Measurements from ENCODE around the gene IGSF11. TPM values are rescaled to one million over a fixed set of nuclear protein-coding genes. Genes with fewer than 3 reads are reported as not detected.

The IGSF11 gene
- total and polyA plus RNA-seq, 12 donors: 0.29 to 6.1 (median 1.2) TPM

DNA sequence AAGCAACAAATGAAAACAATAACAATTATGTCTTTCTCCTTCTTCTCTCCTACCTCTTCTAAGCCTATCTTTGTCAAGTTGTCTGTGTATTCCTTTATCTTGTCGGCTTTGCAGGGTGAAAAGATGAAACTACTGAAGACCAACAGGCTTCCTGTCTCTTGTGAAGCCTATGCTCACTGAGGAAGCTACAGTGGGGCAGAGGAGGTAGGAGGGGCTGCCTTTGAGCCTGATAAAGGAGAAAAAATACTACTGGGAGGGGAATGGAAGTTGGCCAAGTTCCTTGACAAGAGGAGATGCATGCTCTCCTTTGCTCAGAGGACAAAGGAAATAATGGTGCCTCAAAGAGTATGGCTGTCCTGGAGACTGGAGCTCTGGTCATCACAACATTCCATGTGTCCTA lies 92.0 kb downstream of the IGSF11 start:
- DNase-seq (no peak), ATAC-seq (no peak)
- peaks cover 0 to 17% (median 0%) of the 10 kb centered on the region in 11 donors for H3K9me3 ChIP-seq
- intact Hi-C loops (cut with DNase I): loop anchor here in 1 of 10 donors (5.0 to 10.0 kb wide), 2 partner anchors 50 to 92 kb away; partner anchors contain the start of gene IGSF11
- no peaks in the 10 kb centered on the region for H3K36me3 ChIP-seq
- H3K27me3 ChIP-seq: no peaks in the 10 kb centered on the region
- TF ChIP-seq, protein P1, sequence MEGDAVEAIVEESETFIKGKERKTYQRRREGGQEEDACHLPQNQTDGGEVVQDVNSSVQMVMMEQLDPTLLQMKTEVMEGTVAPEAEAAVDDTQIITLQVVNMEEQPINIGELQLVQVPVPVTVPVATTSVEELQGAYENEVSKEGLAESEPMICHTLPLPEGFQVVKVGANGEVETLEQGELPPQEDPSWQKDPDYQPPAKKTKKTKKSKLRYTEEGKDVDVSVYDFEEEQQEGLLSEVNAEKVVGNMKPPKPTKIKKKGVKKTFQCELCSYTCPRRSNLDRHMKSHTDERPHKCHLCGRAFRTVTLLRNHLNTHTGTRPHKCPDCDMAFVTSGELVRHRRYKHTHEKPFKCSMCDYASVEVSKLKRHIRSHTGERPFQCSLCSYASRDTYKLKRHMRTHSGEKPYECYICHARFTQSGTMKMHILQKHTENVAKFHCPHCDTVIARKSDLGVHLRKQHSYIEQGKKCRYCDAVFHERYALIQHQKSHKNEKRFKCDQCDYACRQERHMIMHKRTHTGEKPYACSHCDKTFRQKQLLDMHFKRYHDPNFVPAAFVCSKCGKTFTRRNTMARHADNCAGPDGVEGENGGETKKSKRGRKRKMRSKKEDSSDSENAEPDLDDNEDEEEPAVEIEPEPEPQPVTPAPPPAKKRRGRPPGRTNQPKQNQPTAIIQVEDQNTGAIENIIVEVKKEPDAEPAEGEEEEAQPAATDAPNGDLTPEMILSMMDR (IDR thresholded peaks at IDR 0.05): no peak
- H3K4me3 ChIP-seq: no peak overlapping the region
- 48 to 54% methylated on average over 1 of the region's 1 CpG for WGBS, 2 donors
- H3K4me1 ChIP-seq: peaks cover 0 to 10% (median 0%) of the 10 kb centered on the region in 9 donors
- H3K27ac ChIP-seq: no peak overlapping the region

DNA sequence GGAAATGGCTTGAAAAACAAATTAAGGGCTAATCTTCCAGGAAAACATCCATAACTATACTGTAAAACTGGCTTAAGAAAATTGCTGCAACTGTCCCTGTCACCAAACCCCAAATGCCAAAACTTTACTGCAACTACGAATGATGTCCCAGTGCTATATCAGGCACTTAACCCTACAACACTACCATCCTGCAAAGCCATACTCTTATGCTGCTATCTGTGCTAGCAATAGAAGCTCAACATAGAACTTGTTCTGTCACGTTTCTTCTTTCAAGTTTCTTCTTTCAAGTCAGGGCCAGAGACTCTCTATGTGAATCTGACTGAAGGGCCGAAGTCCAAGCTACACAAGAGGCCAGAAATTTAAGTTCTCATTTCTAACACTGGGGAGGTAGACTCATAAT lies 92.5 kb downstream of the IGSF11 start:
- H3K4me3 ChIP-seq: no peak overlapping the region
- no peak for ATAC-seq
- TF ChIP-seq, protein P1 (IDR thresholded peaks at IDR 0.05): no peak
- no peak for DNase-seq
- peaks cover 0 to 17% (median 0%) of the 10 kb centered on the region in 11 donors for H3K9me3 ChIP-seq
- intact Hi-C loops (cut with DNase I): loop anchor here in 1 of 10 donors (5.0 to 10.0 kb wide), 2 partner anchors 50 to 93 kb away; partner anchors contain the start of gene IGSF11
- peaks cover 0 to 10% (median 0%) of the 10 kb centered on the region in 9 donors for H3K4me1 ChIP-seq
- H3K27me3 ChIP-seq: no peaks in the 10 kb centered on the region
- WGBS, 2 donors: 45 to 60% methylated on average over 3 of the region's 3 CpGs
- H3K27ac ChIP-seq: no peak overlapping the region
- H3K36me3 ChIP-seq: no peaks in the 10 kb centered on the region

GRCh38 chr3:118941236-118941635 lies 93.4 kb downstream of the IGSF11 start:
- Histone ChIP-seq H3K27ac (no peak overlapping the region), H3K36me3 (no peaks in the 10 kb centered on the region), H3K4me3 (no peak overlapping the region), H3K9me3 (peaks cover 0 to 17% (median 0%) of the 10 kb centered on the region in 11 donors), H3K4me1 (peaks cover 0 to 10% (median 0%) of the 10 kb centered on the region in 9 donors), H3K27me3 (no peaks in the 10 kb centered on the region)
- ATAC-seq (no peak), DNase-seq (no peak)
- intact Hi-C loops (cut with DNase I): loop anchor here in 1 of 10 donors (5.0 to 10.0 kb wide), 2 partner anchors 49 to 94 kb away; partner anchors contain the start of gene IGSF11
- TF ChIP-seq, protein P1 (IDR thresholded peaks at IDR 0.05): no peak
- 82 to 85% methylated on average over 3 of the region's 3 CpGs for WGBS, 2 donors

- ATAC-seq: no peak
- intact Hi-C loops (cut with DNase I): no loop called here
Observed at GRCh38 chr3:118938183-118938961, 96.3 kb downstream of the IGSF11 start.

More at GRCh38 chr3:118938183-118938961, 96.3 kb downstream of the IGSF11 start:
- 64 to 73% methylated on average over 5 of the region's 5 CpGs for WGBS, 2 donors
- TF ChIP-seq, protein P1 (IDR thresholded peaks at IDR 0.05): no peak
- Histone ChIP-seq H3K4me3 (no peak overlapping the region), H3K36me3 (no peaks in the 10 kb centered on the region), H3K27me3 (no peaks in the 10 kb centered on the region), H3K4me1 (peaks cover 0 to 5% (median 0%) of the 10 kb centered on the region in 9 donors), H3K27ac (no peak overlapping the region), H3K9me3 (peaks cover 0 to 17% (median 0%) of the 10 kb centered on the region in 11 donors)
- DNase-seq: no peak

Data from heart right ventricle (tissue), 16 donors.